ENCODE results near the gene KIF12. TPM values are rescaled to one million over a fixed set of nuclear protein-coding genes. Genes with fewer than 3 reads are reported as not detected.

KIF12 gene
- total RNA-seq, 2 experiments from 2014 or later: not detected

DNA sequence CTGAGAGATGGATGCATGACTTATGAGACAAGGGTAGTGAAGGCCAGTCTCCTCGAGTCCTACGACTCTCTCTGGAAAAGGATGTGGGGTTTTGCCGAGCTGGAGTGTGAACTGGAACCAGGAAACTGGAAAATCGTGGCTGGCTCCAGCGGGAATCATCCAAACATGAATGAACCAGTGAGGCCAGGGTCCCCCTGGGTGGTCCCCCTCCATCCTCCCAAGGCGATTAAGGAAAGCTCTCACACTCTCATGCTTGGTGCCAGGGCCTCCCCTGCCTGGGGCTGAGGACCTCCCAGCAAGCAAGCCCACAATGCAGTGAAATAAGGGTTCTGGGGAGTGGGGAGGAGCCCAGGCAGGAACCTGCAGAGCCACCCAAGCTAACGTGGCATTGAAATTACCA is 11.4 kb downstream of the KIF12 start:
- ATAC-seq (ENCODE audit: poor library complexity) (no peak), DNase-seq (no peak)
- H3K27ac ChIP-seq (ENCODE audit: low read depth in 1 of 2, low read length in 2 of 2): no peak overlapping the region
- Mint-ChIP-seq H3K27me3 (peaks cover 32% of the 10 kb centered on the region), H3K4me1 (ENCODE audit: low read depth) (no peaks in the 10 kb centered on the region), H3K9me3 (no peaks in the 10 kb centered on the region), H3K27ac (no peak overlapping the region), H3K4me3 (no peak overlapping the region), H3K36me3 (ENCODE audit: low read depth) (no peaks in the 10 kb centered on the region)
- H3K4me1 ChIP-seq (ENCODE audit: insufficient read depth, low read length): no peaks in the 10 kb centered on the region
- H3K4me3 ChIP-seq (ENCODE audit: low read length): no peak overlapping the region
- ChIA-PET POLR2A (no interaction called here), CTCF (no interaction called here)
- H3K36me3 ChIP-seq (ENCODE audit: insufficient read depth, low read length): no peaks in the 10 kb centered on the region
- TF ChIP-seq, protein P1, sequence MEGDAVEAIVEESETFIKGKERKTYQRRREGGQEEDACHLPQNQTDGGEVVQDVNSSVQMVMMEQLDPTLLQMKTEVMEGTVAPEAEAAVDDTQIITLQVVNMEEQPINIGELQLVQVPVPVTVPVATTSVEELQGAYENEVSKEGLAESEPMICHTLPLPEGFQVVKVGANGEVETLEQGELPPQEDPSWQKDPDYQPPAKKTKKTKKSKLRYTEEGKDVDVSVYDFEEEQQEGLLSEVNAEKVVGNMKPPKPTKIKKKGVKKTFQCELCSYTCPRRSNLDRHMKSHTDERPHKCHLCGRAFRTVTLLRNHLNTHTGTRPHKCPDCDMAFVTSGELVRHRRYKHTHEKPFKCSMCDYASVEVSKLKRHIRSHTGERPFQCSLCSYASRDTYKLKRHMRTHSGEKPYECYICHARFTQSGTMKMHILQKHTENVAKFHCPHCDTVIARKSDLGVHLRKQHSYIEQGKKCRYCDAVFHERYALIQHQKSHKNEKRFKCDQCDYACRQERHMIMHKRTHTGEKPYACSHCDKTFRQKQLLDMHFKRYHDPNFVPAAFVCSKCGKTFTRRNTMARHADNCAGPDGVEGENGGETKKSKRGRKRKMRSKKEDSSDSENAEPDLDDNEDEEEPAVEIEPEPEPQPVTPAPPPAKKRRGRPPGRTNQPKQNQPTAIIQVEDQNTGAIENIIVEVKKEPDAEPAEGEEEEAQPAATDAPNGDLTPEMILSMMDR (IDR thresholded peaks at IDR 0.05): no peak
- no peaks in the 10 kb centered on the region for H3K27me3 ChIP-seq (ENCODE audit: control insufficient read depth in 1 of 2, insufficient read depth in 2 of 2, low read length in 2 of 2)
- no peaks in the 10 kb centered on the region for H3K9me3 ChIP-seq (ENCODE audit: control insufficient read depth in 1 of 2, insufficient read depth in 1 of 2, low read length in 2 of 2)
- intact Hi-C loops (cut with DNase I, micrococcal nuclease): no loop called here

DNA sequence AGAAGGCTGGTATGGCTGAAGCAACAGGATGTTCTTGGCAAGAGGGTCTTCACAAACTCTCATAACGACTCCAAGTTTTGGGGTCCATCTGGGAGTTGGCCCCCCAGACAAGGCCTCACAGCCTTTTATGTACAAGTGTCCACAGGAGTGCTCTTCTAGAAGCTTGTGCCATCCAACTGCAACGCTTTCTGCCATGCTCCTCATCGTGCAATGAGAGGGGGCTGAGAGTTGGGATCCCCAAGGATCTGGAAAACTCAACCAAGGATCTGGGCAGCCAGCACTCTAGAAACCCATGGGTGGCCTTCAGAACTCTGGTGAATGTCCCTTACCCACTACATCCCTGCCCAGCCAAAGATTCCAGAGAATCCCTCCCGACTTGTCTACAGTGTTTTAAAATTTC is 12.5 kb downstream of the KIF12 start:
- no peaks in the 10 kb centered on the region for H3K9me3 ChIP-seq (ENCODE audit: control insufficient read depth in 1 of 2, insufficient read depth in 1 of 2, low read length in 2 of 2)
- H3K27ac Mint-ChIP-seq: no peak overlapping the region
- peaks cover 30% of the 10 kb centered on the region for H3K27me3 Mint-ChIP-seq
- no peaks in the 10 kb centered on the region for H3K9me3 Mint-ChIP-seq
- no peaks in the 10 kb centered on the region for H3K4me1 Mint-ChIP-seq (ENCODE audit: low read depth)
- no peak for ATAC-seq (ENCODE audit: poor library complexity)
- H3K27ac ChIP-seq (ENCODE audit: low read depth in 1 of 2, low read length in 2 of 2): no peak overlapping the region
- intact Hi-C loops (cut with DNase I, micrococcal nuclease): no loop called here
- TF ChIP-seq, protein P1 (IDR thresholded peaks at IDR 0.05): no peak
- CTCF ChIA-PET: no interaction called here
- no peaks in the 10 kb centered on the region for H3K4me1 ChIP-seq (ENCODE audit: insufficient read depth, low read length)
- no peak overlapping the region for H3K4me3 Mint-ChIP-seq
- no peak overlapping the region for H3K4me3 ChIP-seq (ENCODE audit: low read length)
- H3K36me3 ChIP-seq (ENCODE audit: insufficient read depth, low read length): no peaks in the 10 kb centered on the region
- no peaks in the 10 kb centered on the region for H3K36me3 Mint-ChIP-seq (ENCODE audit: low read depth)
- no peaks in the 10 kb centered on the region for H3K27me3 ChIP-seq (ENCODE audit: control insufficient read depth in 1 of 2, insufficient read depth in 2 of 2, low read length in 2 of 2)
- POLR2A ChIA-PET: no interaction called here
- no peak for DNase-seq

DNA sequence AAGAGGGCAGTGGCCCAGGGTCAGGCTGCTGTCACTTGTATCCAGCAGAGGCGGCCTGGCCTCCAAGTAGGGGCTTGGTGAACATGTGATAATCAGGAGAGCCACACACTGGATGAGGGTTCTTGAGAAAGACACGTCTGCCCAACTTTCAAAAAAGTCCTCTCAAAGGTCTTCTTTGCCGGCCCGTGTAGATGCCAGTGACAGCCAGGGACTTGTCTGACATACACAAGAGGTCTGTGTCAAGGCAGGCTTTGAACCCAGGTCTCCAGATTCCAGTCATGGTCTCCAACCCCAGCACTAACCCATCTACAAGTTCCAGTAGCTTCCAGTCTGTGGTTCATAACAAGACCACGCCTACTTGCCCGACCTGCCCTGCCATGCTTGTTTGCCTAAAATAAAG is 13.1 kb downstream of the KIF12 start:
- CTCF ChIA-PET: no interaction called here
- Mint-ChIP-seq H3K4me3 (no peak overlapping the region), H3K4me1 (ENCODE audit: low read depth) (no peaks in the 10 kb centered on the region), H3K27me3 (peaks cover 26% of the 10 kb centered on the region), H3K27ac (no peak overlapping the region), H3K36me3 (ENCODE audit: low read depth) (no peaks in the 10 kb centered on the region), H3K9me3 (no peaks in the 10 kb centered on the region)
- no peaks in the 10 kb centered on the region for H3K27me3 ChIP-seq (ENCODE audit: control insufficient read depth in 1 of 2, insufficient read depth in 2 of 2, low read length in 2 of 2)
- no peaks in the 10 kb centered on the region for H3K36me3 ChIP-seq (ENCODE audit: insufficient read depth, low read length)
- ATAC-seq (ENCODE audit: poor library complexity) (no peak), DNase-seq (no peak)
- intact Hi-C loops (cut with DNase I, micrococcal nuclease): no loop called here
- no peaks in the 10 kb centered on the region for H3K9me3 ChIP-seq (ENCODE audit: control insufficient read depth in 1 of 2, insufficient read depth in 1 of 2, low read length in 2 of 2)
- no peaks in the 10 kb centered on the region for H3K4me1 ChIP-seq (ENCODE audit: insufficient read depth, low read length)
- POLR2A ChIA-PET: no interaction called here
- TF ChIP-seq, protein P1 (IDR thresholded peaks at IDR 0.05): no peak
- H3K27ac ChIP-seq (ENCODE audit: low read depth in 1 of 2, low read length in 2 of 2): no peak overlapping the region
- H3K4me3 ChIP-seq (ENCODE audit: low read length): no peak overlapping the region
